Non-pigmented ciliary epithelial cell (primary cell): Measurements from ENCODE around the gene HOXB3.

Experiments
- DNase-seq: peaks from one replicate; pipeline ENCODE4 v3.0.0-alpha.2; 2010; ENCODE audit warnings: low read depth

Gene HOXB3

GRCh38 chr17:48556576-48557401, 33.3 kb downstream of the HOXB3 start:
- no peak for DNase-seq

GRCh38 chr17:48556229-48556575, 33.8 kb downstream of the HOXB3 start:
- DNase-seq = no peak

GRCh38 chr17:48555258-48556228, 34.5 kb downstream of the HOXB3 start:
- DNase-seq = peak; percentile 17

- no peak for DNase-seq
Observed at GRCh38 chr17:48554412-48555257, 35.4 kb downstream of the HOXB3 start.

- DNase-seq = no peak
Observed at GRCh38 chr17:48553826-48554225, 36.2 kb downstream of the HOXB3 start.

GRCh38 chr17:48553190-48553547, 36.9 kb downstream of the HOXB3 start:
- no peak for DNase-seq

GRCh38 chr17:48552466-48553189, 37.4 kb downstream of the HOXB3 start:
- DNase-seq = no peak

- DNase-seq = no peak
Observed at GRCh38 chr17:48551596-48552465, 38.2 kb downstream of the HOXB3 start.

GRCh38 chr17:48551214-48551555, 38.9 kb downstream of the HOXB3 start:
- no peak for DNase-seq

- DNase-seq = no peak
Observed at GRCh38 chr17:48550502-48551213, 39.4 kb downstream of the HOXB3 start.

GRCh38 chr17:48549914-48550501, 40.0 kb downstream of the HOXB3 start:
- no peak for DNase-seq

- DNase-seq = no peak
Observed at GRCh38 chr17:48549281-48549630, 40.8 kb downstream of the HOXB3 start.

GRCh38 chr17:48548523-48549280, 41.3 kb downstream of the HOXB3 start:
- no peak for DNase-seq

- no peak for DNase-seq
Observed at GRCh38 chr17:48547808-48548522, 42.1 kb downstream of the HOXB3 start.

- DNase-seq = no peak
Observed at GRCh38 chr17:48546924-48547807, 42.9 kb downstream of the HOXB3 start.

- no peak for DNase-seq
Observed at GRCh38 chr17:48546137-48546923, 43.7 kb downstream of the HOXB3 start.
